GM12801 (cell line): ENCODE measurements around the gene TRPT1.

ENCODE experiments used
- TF ChIP-seq, protein P1 (sequence below): IDR thresholded peaks from one replicate; pipeline ENCODE4 v1.5.1; 2011; ENCODE audit warnings: control low read depth; ENCODE audit not compliant: insufficient read length; ENCODE audit errors: extremely low read depth

TRPT1 gene

DNA sequence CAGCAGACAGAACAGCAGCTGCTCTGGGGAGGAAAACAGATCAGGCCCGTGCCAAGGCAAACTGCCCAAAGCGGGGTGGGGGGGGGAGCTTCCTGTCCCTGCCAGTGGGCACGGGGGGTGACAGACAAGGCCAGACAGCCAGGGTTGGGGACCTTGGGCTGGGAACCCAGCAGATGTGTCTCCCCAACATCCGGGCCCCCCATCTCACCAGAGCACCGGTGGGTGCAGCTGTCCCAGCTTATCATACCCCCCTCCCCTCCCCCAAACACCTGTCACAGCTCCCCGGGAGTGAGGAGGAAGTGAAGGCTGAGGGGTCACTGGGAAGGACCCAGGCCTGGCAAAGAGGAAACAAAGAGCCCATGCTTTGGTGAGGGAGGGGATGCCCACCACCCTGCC, 19.4 kb upstream of the TRPT1 start:
- TF ChIP-seq, protein P1, sequence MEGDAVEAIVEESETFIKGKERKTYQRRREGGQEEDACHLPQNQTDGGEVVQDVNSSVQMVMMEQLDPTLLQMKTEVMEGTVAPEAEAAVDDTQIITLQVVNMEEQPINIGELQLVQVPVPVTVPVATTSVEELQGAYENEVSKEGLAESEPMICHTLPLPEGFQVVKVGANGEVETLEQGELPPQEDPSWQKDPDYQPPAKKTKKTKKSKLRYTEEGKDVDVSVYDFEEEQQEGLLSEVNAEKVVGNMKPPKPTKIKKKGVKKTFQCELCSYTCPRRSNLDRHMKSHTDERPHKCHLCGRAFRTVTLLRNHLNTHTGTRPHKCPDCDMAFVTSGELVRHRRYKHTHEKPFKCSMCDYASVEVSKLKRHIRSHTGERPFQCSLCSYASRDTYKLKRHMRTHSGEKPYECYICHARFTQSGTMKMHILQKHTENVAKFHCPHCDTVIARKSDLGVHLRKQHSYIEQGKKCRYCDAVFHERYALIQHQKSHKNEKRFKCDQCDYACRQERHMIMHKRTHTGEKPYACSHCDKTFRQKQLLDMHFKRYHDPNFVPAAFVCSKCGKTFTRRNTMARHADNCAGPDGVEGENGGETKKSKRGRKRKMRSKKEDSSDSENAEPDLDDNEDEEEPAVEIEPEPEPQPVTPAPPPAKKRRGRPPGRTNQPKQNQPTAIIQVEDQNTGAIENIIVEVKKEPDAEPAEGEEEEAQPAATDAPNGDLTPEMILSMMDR: no peak

DNA sequence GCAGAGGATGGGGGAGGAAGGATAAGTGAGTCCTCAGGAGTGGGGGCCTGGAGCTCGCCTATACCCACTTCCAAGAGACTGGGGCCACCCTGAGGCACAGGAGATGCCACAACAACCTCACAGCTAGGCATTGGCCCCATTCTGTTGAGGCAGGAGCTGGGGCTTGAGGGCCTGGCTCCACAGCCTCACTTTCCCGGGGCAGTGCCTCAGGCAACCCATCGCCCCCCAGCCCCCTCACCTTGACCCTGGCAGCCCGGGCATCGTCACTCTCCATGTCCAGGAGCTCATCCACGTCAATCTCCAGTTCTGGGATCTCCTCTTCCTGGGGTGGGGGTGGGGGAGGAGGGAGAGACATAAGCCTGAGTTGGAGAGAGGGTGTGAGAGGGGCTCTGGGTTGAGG, 19.0 kb upstream of the TRPT1 start:
- TF ChIP-seq, protein P1: no peak

DNA sequence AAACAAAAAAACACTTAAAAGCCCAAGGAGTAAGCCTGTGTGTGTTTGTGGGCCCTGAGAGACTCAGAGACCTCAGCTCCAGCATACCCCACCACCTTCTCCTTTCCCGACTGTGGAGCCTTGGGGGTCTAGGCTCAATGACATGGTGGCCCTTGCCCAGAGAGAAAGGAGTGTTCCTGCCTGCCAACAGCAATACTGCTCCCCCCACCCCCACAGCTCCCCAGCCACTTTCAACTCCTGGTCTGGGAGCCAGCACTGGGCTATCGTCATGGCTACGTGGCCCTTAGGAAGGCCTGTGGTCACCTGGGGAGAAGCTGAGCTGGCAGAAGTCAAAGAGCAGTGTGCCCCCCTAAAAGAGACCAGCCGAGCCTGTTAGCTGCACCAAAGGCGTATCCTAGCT, 18.1 kb upstream of the TRPT1 start:
- TF ChIP-seq, protein P1: no peak

DNA sequence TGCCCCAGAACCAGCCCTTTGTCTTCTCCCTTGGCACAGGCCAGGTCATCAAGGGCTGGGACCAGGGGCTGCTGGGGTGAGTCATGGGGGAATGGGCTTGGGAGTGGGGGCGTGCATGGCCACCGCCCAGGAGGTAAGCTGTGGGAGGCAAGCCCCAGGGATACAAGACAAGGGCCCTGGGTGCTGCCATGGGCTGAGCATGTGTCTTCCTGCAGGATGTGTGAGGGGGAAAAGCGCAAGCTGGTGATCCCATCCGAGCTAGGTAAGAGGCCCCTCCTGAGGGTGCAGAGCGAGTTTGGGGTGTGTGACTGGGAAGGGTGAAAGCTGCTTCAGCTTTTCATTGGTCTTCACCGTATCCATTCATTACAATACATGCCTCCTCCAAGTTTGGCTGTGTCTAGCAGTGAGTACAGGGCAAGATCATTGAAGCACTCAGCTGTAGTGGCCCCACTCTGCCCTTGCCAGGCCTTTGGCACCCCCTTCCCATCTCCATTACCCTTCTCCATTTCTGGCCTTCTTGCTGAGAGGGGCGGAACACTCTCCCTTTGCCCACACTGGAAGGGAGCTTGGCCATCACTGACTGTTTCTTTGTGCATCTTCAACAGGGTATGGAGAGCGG, 17.4 kb upstream of the TRPT1 start:
- TF ChIP-seq, protein P1: no peak

DNA sequence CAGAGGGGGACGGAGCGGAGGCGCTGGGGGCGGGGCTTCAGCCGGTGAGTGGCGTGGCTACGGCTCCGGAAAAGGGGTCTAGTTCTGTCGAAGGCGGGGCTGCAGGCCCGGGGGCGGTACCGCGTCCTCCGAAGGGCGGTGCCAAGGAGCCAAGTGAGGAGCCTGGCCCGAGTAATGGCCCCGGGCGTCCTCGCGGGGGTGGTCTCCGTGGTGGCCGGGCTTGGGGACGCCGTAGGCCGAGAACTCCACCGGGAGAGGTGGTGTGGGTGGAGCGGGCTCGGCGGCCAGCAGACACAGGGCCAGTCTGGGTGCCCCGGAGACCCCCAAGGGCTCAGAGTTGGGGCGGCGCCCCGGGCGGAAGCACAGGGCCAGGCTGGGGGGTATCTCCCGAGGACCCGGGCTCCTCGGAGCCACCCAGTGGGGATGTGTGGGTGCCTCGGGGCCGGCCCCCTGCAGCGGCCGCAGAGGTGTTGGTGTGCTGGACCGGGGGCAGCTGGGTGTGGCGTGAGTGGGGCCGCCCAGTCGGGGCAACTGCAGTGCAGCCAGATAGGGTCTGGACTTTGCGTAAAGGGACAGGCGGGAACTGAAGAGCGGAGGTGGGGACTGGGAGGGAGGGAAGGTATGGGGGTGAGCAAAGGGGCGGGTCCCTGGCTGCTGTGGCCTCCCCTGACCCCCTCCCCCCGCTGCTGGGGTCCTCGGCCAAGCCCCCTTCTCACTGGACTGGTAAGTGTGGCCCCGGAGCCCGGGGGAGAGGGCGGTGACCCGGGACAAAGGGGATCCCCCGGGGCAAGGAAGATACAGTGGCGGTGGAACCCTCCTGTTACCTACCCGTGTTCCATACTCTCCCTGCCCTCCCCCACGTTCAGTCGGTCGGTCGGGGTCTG, 15.7 kb upstream of the TRPT1 start:
- TF ChIP-seq, protein P1: no peak

DNA sequence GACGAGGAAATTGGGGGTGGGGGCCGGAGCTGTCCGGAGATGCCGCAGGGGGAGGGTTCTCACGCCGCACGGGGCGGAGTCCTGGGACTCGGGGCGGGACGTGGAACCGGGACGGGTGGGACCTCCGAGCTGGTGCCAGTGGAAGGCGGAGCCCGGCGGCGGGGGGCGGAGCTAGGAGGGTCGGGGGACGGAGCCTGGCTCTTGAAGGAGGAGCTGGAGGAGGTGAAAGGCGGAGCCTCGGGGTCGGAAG, 15.2 kb upstream of the TRPT1 start:
- TF ChIP-seq, protein P1: no peak

DNA sequence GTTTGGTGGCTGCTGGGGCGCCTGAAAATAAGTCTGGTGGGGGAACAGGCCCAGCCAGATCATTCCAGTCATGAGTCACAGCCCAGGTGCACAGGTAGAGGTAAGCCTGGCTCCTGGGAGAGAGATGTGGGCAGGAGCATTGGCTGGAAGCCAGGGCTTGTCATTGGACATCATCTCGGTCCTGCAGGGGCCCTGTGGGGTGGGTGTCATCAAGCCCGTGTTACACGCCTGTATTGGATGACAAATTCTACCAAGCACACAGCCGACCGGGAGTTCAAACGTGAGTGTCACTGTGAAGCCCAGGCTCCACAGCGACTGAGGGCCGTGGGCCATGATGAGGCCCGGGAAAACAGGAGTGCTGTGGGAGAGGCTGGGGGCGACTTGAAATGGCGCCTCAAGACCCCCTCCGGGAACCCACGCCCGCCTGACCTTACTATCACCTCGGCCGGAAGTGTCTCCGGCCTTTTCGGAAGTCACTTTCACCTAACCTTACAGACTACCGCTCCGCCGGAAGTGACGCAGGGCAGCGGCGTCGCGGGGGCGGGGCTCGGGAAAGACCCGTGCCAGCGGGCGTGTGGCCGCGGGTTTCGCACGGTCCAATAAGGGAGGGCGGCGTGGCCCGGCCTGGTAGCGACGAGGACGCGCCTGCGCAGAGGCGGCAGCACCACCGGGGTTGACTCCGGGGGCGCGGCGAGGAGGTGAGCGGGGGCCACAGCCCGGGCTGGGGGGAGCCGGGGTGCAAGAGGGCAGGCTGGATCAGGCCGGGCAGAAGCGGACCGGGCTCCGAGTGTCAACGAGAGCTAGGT, 14.7 kb upstream of the TRPT1 start, which contains the start of gene FKBP2:
TSS of gene FKBP2 (plus strand) at position 661 of the 806 bp plus-strand sequence. CDS start 1,293 bp downstream, outside the sequence.
- TF ChIP-seq, protein P1: no peak
